ENCODE results near the gene PEAR1. TPM values are rescaled to one million over a fixed set of nuclear protein-coding genes. Genes with fewer than 3 reads are reported as not detected.

PEAR1 gene
- total RNA-seq, 1 experiment from 2014 or later, result 11.9 TPM

DNA sequence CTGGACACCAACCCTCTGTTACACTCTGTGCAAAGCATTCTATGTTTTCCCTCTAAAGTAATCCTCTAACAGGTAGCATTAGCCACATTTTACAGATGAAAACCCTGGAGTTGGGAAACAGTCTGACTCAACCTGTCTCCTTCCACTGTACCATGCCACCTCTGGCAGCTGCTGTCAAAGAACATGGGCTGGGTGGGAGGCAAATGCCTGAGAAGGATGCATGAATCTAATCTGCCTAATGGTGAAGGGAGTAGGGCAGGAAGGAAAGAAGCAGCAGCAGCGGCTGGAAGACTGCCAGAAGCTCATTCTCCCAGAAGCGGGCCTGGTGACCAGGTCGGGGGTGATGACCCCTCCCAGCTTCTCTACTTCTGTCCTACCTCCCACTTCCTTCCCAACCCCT is 48.7 kb downstream of the PEAR1 start:
- Histone ChIP-seq H4K20me1 (ENCODE audit: low read length) (no peaks in the 10 kb centered on the region), H3K4me3 (ENCODE audit: low read length) (no peak overlapping the region), H3K27me3 (ENCODE audit: low read length) (no peaks in the 10 kb centered on the region), H3F3A (ENCODE audit: low read length, unreplicated experiment) (no peaks in the 10 kb centered on the region), H3K9me3 (ENCODE audit: low read length) (no peaks in the 10 kb centered on the region), H3K27ac (ENCODE audit: low read length) (no peak overlapping the region), H3K4me1 (ENCODE audit: insufficient read depth, low read length) (peaks cover 10% of the 10 kb centered on the region; the same call in 1 of the 2 replicates), H3K4me2 (ENCODE audit: low read length) (no peak overlapping the region), H3K36me3 (ENCODE audit: low read depth, low read length) (peaks cover 41% of the 10 kb centered on the region), H2AFZ (ENCODE audit: low read length) (no peak overlapping the region), H3K79me2 (ENCODE audit: low read length) (no peaks in the 10 kb centered on the region), H3K9me2 (replicated peaks; ENCODE audit: low read length) (no peaks in the 10 kb centered on the region), H3K9ac (ENCODE audit: low read length) (no peak overlapping the region)
- BruUV-seq (replicated peaks), result no TSS peak
- ChIA-PET POLR2A (ENCODE audit: unreplicated experiment) (no interaction called here), CTCF (no interaction called here)
- intact Hi-C loops (cut with micrococcal nuclease), result no loop called here
- TF ChIP-seq EZH2 (IDR thresholded peaks at IDR 0.05; ENCODE audit: low read length, unreplicated experiment), result no peak
- TF ChIP-seq, protein P1, sequence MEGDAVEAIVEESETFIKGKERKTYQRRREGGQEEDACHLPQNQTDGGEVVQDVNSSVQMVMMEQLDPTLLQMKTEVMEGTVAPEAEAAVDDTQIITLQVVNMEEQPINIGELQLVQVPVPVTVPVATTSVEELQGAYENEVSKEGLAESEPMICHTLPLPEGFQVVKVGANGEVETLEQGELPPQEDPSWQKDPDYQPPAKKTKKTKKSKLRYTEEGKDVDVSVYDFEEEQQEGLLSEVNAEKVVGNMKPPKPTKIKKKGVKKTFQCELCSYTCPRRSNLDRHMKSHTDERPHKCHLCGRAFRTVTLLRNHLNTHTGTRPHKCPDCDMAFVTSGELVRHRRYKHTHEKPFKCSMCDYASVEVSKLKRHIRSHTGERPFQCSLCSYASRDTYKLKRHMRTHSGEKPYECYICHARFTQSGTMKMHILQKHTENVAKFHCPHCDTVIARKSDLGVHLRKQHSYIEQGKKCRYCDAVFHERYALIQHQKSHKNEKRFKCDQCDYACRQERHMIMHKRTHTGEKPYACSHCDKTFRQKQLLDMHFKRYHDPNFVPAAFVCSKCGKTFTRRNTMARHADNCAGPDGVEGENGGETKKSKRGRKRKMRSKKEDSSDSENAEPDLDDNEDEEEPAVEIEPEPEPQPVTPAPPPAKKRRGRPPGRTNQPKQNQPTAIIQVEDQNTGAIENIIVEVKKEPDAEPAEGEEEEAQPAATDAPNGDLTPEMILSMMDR (conservative IDR thresholded peaks at IDR 0.05; ENCODE audit: low read depth, low read length), result no peak
- no peak for TF ChIP-seq EZH2phosphoT487 (IDR thresholded peaks at IDR 0.05; ENCODE audit: borderline replicate concordance, low read length)
- DNase-seq (no peak), ATAC-seq (no peak)

DNA sequence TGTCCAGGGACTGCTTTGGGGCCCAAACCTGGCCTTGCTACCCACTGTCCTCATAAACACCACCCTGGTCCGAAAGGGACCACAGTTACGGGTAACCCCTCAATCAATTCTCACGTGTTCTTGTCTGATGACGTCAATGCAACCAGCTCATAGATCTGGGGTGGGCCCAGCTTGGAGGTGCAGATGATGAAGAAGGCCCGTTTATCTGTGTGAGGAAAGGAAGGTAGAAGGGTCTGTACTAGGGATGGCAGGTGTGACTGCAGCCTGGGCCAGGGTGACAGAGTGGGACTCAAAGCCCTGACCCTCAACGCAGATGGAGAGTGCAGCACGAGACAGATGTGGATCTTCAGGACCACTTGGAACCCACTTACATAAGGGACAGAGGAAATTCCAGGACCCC is 49.1 kb downstream of the PEAR1 start:
- Histone ChIP-seq H3K4me2 (ENCODE audit: low read length) (no peak overlapping the region), H3K27ac (ENCODE audit: low read length) (no peak overlapping the region), H2AFZ (ENCODE audit: low read length) (no peak overlapping the region), H3K27me3 (ENCODE audit: low read length) (no peaks in the 10 kb centered on the region), H4K20me1 (ENCODE audit: low read length) (no peaks in the 10 kb centered on the region), H3K36me3 (ENCODE audit: low read depth, low read length) (peaks cover 43% of the 10 kb centered on the region), H3K4me1 (ENCODE audit: insufficient read depth, low read length) (peaks cover 10% of the 10 kb centered on the region; the same call in 1 of the 2 replicates), H3K79me2 (ENCODE audit: low read length) (no peaks in the 10 kb centered on the region), H3F3A (ENCODE audit: low read length, unreplicated experiment) (no peaks in the 10 kb centered on the region), H3K9me3 (ENCODE audit: low read length) (no peaks in the 10 kb centered on the region), H3K4me3 (ENCODE audit: low read length) (no peak overlapping the region), H3K9ac (ENCODE audit: low read length) (no peak overlapping the region), H3K9me2 (replicated peaks; ENCODE audit: low read length) (no peaks in the 10 kb centered on the region)
- ATAC-seq, result no peak
- no TSS peak for BruUV-seq (replicated peaks)
- DNase-seq, result no peak
- intact Hi-C loops (cut with micrococcal nuclease), result no loop called here
- TF ChIP-seq EZH2 (IDR thresholded peaks at IDR 0.05; ENCODE audit: low read length, unreplicated experiment), result no peak
- no peak for TF ChIP-seq EZH2phosphoT487 (IDR thresholded peaks at IDR 0.05; ENCODE audit: borderline replicate concordance, low read length)
- TF ChIP-seq, protein P1 (conservative IDR thresholded peaks at IDR 0.05; ENCODE audit: low read depth, low read length), result no peak
- CTCF ChIA-PET, result no interaction called here
- POLR2A ChIA-PET (ENCODE audit: unreplicated experiment), result no interaction called here

DNA sequence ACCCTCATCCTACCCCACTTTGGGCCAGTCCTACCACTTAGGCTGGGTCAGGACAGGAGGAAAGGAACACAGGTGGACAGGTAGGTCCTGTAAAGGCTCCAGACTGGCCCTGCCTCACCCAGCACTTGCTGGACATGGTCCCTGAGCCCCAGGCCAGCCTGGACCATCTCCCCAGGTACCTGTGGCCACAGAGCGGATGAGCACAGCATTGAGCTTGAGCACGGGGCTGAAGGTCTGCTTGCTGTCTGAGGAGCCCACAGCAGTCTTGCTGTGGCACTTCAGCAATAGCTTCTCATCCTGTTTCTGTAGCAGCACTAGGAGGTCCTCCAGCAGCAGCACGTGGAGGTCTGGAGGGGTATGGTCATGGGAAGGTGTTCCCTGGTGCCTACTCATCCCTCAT is 50.2 kb downstream of the PEAR1 start:
- intact Hi-C loops (cut with micrococcal nuclease), result no loop called here
- ChIA-PET POLR2A (ENCODE audit: unreplicated experiment) (no interaction called here), CTCF (no interaction called here)
- no peaks in the 10 kb centered on the region for H3K9me3 ChIP-seq (ENCODE audit: low read length)
- no peaks in the 10 kb centered on the region for H3F3A ChIP-seq (ENCODE audit: low read length, unreplicated experiment)
- peaks cover 55% of the 10 kb centered on the region for H3K36me3 ChIP-seq (ENCODE audit: low read depth, low read length)
- no peak overlapping the region for H2AFZ ChIP-seq (ENCODE audit: low read length)
- H3K27me3 ChIP-seq (ENCODE audit: low read length), result no peaks in the 10 kb centered on the region
- TF ChIP-seq EZH2phosphoT487 (IDR thresholded peaks at IDR 0.05; ENCODE audit: borderline replicate concordance, low read length) (no peak), EZH2 (IDR thresholded peaks at IDR 0.05; ENCODE audit: low read length, unreplicated experiment) (no peak)
- TF ChIP-seq, protein P1 (conservative IDR thresholded peaks at IDR 0.05; ENCODE audit: low read depth, low read length), result no peak
- no peaks in the 10 kb centered on the region for H3K9me2 ChIP-seq (replicated peaks; ENCODE audit: low read length)
- no peaks in the 10 kb centered on the region for H3K79me2 ChIP-seq (ENCODE audit: low read length)
- H3K27ac ChIP-seq (ENCODE audit: low read length), result no peak overlapping the region
- H3K9ac ChIP-seq (ENCODE audit: low read length), result no peak overlapping the region
- peaks cover 10% of the 10 kb centered on the region; the same call in 1 of the 2 replicates for H3K4me1 ChIP-seq (ENCODE audit: insufficient read depth, low read length)
- H4K20me1 ChIP-seq (ENCODE audit: low read length), result no peaks in the 10 kb centered on the region
- H3K4me3 ChIP-seq (ENCODE audit: low read length), result no peak overlapping the region
- BruUV-seq (replicated peaks), result no TSS peak
- DNase-seq (no peak), ATAC-seq (no peak)
- no peak overlapping the region for H3K4me2 ChIP-seq (ENCODE audit: low read length)
